PC-9 (cell line): ENCODE data around the gene TMEM127.

ENCODE experiments used
- EZH2 ChIP-seq: fragments of 200-600 bp; sonication (generic); IDR thresholded peaks from 2 replicates; pipeline ENCODE4 v1.8.0; 2017; ENCODE audit warnings: antibody characterized with exemption, low read depth
- TF ChIP-seq, protein P1 (sequence below): fragments of 200-600 bp; sonication (generic); conservative IDR thresholded peaks from 2 replicates; pipeline ENCODE4 v1.6.1; 2017; ENCODE audit warnings: mixed run types, antibody characterized with exemption, mild to moderate bottlenecking, moderate library complexity

- TF ChIP-seq, protein P1, sequence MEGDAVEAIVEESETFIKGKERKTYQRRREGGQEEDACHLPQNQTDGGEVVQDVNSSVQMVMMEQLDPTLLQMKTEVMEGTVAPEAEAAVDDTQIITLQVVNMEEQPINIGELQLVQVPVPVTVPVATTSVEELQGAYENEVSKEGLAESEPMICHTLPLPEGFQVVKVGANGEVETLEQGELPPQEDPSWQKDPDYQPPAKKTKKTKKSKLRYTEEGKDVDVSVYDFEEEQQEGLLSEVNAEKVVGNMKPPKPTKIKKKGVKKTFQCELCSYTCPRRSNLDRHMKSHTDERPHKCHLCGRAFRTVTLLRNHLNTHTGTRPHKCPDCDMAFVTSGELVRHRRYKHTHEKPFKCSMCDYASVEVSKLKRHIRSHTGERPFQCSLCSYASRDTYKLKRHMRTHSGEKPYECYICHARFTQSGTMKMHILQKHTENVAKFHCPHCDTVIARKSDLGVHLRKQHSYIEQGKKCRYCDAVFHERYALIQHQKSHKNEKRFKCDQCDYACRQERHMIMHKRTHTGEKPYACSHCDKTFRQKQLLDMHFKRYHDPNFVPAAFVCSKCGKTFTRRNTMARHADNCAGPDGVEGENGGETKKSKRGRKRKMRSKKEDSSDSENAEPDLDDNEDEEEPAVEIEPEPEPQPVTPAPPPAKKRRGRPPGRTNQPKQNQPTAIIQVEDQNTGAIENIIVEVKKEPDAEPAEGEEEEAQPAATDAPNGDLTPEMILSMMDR, result no peak
- no peak for TF ChIP-seq EZH2
Observed at GRCh38 chr2:96203130-96204028, 62.4 kb downstream of the TMEM127 start.
